ENCODE measurements around the gene RAB33B.
"Not testable (repeated sequence)": the region's sequence is repeated elsewhere in the genome, so short reads cannot be mapped to it uniquely, and the experiment has no call there.

RAB33B gene

GRCh38 chr4:139465922-139466321 lies 12.0 kb downstream of the RAB33B start:
- DNase-seq, result no peak

- DNase-seq, result not testable (repeated sequence)
These were observed 14.8 kb downstream of the RAB33B start for GRCh38 chr4:139468756-139469155.

- no peak for DNase-seq
These were observed 15.3 kb downstream of the RAB33B start for GRCh38 chr4:139469216-139469615.

GRCh38 chr4:139469869-139470268 lies 15.9 kb downstream of the RAB33B start:
- DNase-seq, result no peak

DNA sequence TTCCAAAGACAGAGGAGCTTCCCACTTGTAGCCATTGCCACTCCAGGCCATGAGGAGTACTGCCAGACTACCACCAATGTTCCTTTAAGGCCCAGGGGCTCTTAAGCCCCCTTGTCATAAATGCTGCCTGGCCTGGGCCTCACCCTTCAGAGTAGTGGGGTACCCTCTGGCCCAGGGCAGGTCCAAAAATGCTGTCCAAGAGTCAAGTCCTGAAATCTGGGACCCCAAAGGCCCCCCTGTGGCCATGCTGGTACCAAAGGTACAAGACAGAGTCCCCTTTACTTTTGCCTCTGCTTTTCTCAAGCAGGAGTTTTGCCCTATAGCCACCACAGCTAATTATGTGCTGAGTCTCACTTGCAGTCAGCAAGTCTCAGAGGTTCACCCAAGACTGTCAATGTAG lies 16.4 kb downstream of the RAB33B start:
- no peak for DNase-seq

GRCh38 chr4:139470997-139471665 lies 17.2 kb downstream of the RAB33B start:
- no peak for DNase-seq

DNA sequence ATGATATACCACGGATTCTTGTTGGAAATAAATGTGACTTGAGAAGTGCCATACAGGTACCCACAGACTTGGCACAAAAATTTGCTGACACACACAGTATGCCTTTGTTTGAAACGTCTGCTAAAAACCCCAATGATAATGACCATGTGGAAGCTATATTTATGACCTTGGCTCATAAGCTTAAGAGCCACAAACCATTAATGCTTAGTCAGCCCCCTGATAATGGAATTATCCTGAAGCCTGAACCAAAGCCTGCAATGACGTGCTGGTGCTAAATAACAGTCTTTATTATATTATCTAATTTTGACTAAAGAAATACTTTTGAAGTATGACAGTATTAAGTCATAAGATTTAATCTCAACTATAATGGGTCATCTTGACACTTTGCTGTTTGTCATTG lies 18.9 kb downstream of the RAB33B start:
- DNase-seq, result no peak

- DNase-seq, result no peak
These were observed 22.4 kb downstream of the RAB33B start for GRCh38 chr4:139476363-139476762.

DNA sequence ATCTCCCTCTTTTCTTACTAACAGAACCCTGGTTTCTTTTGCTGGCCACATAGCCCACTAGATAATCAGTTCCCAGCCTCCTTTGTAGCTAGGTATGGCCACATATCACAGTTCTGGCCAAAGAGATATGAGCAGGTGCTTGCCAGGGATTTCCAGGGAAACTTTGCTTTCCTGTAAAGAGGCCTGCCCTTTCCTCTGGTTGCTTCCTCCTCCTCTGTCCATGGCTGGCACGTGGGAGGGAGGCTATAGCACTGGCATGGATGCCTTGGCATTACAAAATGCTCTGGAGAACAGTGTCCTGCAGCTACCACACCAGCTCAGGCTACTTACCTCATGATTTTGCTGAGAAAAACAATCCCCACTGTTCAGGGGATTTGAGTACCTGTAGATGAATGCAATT lies 27.5 kb downstream of the RAB33B start:
- DNase-seq, result no peak

DNA sequence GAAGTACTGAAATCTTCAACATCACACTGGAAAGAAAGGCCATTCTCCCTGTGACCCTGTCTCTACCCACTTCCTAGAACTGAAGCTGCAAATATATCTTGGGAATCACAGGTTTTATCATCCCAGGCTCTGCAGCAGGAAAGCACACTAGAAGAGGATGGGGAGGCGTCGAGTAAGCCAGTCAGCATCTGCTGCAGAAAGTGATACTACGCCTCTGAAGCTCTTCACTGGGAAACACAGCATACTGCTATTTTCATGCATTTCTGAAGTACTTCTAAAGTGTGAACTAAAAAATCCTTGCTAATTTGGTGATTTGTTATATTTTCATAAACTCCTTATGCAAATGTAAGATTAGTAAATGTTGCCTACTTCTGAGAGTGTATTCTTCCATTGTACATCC lies 29.1 kb downstream of the RAB33B start:
- no peak for DNase-seq

DNA sequence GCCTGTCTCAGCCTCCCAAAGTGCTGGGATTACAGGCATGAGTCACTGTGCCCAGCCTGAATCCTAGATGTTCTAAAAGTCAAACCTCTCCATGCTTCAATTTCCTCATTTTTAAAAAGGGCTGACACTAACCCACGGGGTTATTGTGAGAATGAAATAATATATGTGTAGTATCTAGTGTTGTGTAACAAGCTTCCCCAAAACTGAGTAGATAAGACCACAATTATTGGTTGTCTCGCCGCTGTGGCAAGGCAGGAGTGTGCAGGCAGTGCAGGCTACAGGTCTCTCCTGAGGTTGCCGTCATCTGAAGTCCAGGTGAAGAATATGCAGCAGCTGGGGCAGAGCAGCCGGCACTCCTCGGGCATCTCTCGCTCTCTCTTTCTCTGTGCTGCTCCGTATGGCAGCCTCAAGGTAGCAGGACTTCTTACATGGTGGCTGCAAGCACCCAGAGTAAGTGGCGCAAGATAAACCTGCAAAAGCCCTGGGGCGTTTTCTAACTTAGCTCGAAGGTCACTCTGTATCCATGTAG lies 30.9 kb downstream of the RAB33B start:
- no peak for DNase-seq

DNA sequence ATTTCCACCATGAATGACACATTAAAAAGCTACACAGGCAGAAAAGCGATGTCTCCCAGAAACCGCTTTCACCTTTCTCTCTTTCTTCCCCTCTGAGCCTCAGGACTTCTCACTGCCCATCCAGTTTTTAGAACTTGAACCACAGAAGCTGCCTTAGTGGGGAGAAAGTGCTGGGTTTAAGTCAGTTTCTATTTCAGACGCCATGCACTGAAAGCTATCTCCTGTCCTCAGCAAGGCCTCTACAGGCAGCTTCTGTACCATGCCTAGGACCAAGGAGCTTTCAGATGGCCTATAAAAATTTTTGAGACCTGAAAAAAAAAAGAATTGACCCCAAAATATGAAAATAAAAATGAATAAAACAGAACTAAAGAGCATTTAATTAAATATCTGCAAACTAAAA lies 34.5 kb downstream of the RAB33B start:
- no peak for DNase-seq

- DNase-seq, result no peak
These were observed 35.7 kb downstream of the RAB33B start for GRCh38 chr4:139489638-139490037.

- no peak for DNase-seq
These were observed 38.5 kb downstream of the RAB33B start for GRCh38 chr4:139492429-139492828.

DNA sequence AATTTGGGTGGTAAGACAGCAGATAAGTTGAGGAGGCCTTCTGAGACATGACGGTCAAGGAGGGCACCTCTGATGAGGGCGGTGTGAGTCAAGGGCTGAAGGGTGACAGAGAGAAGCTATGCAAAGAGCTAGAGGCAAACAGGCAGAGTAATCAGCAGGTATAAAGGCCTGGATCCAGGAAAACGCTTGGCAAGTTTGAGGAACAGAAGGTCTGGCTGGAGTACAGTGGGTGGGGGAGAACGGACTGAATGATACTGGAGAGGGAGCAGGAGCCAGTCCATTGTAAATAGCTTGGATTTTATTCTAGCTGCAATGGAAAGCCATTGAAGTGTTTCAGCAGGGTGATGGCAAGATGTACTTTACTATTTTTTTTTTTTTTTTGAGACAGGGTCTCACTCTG lies 39.3 kb downstream of the RAB33B start:
- no peak for DNase-seq

- no peak for DNase-seq
These were observed 45.3 kb downstream of the RAB33B start for GRCh38 chr4:139499186-139499585.

GRCh38 chr4:139501117-139501516 lies 47.2 kb downstream of the RAB33B start:
- no peak for DNase-seq

GRCh38 chr4:139501527-139501926 lies 47.6 kb downstream of the RAB33B start:
- no peak for DNase-seq

- DNase-seq, result no peak
These were observed 48.3 kb downstream of the RAB33B start for GRCh38 chr4:139501927-139502899.

DNA sequence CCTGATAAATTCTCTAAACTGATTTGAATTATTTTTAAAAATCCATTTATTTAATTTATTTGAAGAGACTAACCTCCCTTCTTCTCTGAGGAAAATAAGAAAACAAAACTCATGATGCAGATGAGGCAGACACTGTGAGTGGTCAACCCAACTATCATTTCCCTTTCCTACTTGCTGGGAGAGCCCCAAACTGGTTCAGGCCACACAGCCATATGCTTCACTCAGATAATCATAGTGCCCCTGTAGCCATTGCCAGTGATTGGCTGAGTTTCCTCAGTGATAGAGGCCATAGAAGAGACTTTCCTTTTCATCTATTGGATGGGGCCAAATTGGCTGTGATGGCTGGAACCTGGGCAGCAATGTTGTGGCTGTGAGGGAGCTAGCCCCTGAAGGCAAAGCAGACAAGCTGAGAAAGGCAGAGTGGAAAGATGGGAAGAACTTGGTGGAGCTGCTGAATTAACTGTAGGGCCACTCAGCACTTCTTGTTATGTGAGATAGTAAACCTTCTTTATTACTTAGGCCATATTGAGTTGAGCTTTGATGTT lies 49.8 kb downstream of the RAB33B start:
- no peak for DNase-seq

GRCh38 chr4:139506774-139507173 lies 52.9 kb downstream of the RAB33B start:
- DNase-seq, result no peak

- DNase-seq, result no peak
These were observed 54.8 kb downstream of the RAB33B start for GRCh38 chr4:139508581-139509237.

All from NCI-H2171 treated with DMSO at 0.1 percent for 48 hours (cell line).